GM08714 (cell line): ENCODE results near the gene IL17RD.

Experiments
- H3K4me3 ChIP-seq: fragments of 200-500 bp; sonication (Bioruptor generic); 2 replicates; pipeline ENCODE4 v1.5.1; 2014; ENCODE audit warnings: mild to moderate bottlenecking, low read length, inconsistent platforms
- ZNF274 ChIP-seq: IDR thresholded peaks from 2 replicates; pipeline ENCODE4 v1.6.1; 2012; ENCODE audit warnings: mild to moderate bottlenecking, low read depth, low read length

The IL17RD gene

GRCh38 chr3:57165641-57166040 is 488 bp upstream of the IL17RD start:
- TF ChIP-seq ZNF274 = no peak
- H3K4me3 ChIP-seq = no peak overlapping the region

DNA sequence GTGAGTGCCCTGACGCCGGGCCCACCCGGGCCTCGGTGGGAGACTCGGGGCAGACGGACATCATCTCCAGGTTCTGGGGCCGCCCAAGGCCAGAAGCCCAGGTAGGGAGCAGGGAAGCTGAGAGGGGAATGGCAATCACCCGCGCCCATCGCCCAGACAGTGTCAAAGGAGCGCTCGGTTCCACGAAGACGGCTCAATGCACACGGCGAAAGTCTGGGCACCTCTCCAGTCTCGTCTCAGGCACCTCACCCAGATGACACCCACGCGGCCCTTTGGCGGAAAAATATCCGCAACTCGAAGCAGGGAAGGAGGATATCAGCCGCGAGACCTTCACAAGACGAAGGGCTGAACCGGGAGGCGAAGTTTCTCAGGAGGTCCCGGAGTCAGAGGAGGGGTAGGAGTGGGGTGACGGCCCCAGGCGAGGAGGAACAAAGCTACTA is 916 bp downstream of the IL17RD start:
- no peak for TF ChIP-seq ZNF274
- H3K4me3 ChIP-seq = peak overlapping the region; percentile 57; the same call in 1 of the 2 replicates

GRCh38 chr3:57163751-57164150 is 1.4 kb downstream of the IL17RD start:
- TF ChIP-seq ZNF274 = no peak
- H3K4me3 ChIP-seq = no peak overlapping the region

DNA sequence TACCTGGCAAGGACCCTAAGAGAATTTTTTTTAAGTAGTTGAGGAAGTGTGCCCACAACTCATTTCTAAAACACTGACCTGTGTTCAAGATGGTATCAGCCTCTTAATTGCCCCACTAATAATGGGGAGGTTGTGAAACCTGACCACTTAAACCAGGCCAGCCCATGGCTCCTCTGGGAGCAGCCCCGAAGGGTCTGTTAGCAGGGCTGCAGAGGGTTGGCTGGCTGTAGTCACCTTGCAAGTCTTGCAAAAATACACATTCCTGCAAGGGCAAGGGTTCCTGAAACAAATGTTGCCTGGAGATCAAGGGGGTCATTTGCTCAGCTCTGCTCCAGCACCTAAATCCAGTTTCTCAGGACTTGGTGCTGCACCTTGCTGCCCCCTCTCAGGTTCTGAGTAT is 3.2 kb downstream of the IL17RD start:
- TF ChIP-seq ZNF274 = no peak
- no peak overlapping the region for H3K4me3 ChIP-seq

- TF ChIP-seq ZNF274 = no peak
- no peak overlapping the region for H3K4me3 ChIP-seq
Observed at GRCh38 chr3:57160765-57161538, 4.2 kb downstream of the IL17RD start.

DNA sequence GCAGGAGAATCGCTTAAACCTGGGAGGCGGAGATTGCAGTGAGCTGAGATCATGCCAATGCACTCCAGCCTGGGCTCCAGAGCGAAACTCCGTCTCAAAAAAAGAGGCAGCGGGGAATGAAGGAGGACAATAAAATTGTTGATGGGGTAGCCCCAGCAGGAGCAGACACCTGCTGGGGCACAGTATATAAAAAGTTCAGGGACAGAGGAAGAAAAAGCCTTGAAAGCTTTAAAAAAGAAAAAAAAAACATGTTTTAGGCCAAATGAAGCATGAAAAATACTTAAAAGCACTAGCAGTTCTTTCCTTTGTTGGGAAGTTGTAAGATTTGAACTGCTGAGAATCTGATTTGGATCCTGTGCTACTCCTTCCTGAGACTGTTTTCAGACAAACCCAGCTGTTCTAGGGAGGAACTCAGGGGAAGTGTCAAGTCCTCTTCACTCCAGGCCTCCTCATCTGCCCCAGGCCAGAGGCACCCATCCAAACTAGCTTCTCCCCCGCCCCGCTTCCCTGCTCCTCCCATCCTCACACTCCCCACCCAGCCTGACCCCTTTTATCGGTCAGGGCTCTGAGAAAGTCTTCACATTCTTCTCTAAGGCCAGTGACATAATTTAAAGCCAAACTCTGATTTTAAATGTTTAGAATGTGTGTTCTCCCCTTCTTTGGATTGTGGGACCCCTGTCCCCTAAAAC is 4.9 kb downstream of the IL17RD start:
- no peak overlapping the region for H3K4me3 ChIP-seq
- no peak for TF ChIP-seq ZNF274

DNA sequence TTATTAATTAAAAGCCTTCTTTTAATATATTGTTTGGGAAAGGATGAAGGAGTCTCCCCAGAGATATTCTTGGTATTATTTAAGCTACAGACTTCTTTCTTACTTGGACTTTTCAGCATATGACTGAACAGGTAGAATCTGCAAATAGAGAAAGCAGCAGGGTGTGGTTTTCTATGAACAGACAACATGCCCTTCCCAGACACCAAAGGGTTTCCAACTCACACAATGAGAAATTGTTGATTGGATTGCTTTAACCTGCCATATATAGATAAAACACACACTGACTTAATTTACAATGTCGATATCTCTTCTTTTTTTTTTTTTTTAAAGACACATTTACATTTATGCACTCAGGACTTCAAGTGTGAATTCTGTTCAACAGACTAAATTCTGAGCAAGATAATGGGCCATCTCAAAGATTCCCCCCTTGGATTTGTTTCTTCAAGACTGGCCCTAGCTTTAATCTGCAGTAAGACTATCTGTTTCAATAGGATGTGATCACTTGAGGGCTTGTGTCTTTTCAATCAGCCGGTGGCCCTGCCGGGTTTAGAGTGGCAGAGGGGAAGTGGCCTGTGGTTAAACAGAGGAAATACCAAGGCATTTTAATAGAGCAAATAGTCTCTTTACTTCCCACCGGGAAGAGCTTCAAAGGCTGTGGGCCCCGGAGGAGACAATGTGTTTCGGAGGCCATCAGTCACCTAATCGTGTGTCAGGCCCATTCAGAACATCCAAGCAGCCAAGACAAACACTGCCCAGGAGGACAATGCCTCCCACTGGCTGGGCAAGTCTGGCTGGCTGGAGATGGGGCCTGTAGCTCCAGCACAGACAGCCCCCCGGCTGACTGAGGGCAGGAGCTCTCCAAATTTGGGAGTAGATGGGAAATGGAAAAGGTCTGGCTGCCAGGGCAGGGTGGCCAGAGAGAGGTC is 6.1 kb downstream of the IL17RD start:
- no peak for TF ChIP-seq ZNF274
- no peak overlapping the region for H3K4me3 ChIP-seq

- no peak overlapping the region for H3K4me3 ChIP-seq
- TF ChIP-seq ZNF274 = no peak
Observed at GRCh38 chr3:57158325-57158724, 6.8 kb downstream of the IL17RD start.

DNA sequence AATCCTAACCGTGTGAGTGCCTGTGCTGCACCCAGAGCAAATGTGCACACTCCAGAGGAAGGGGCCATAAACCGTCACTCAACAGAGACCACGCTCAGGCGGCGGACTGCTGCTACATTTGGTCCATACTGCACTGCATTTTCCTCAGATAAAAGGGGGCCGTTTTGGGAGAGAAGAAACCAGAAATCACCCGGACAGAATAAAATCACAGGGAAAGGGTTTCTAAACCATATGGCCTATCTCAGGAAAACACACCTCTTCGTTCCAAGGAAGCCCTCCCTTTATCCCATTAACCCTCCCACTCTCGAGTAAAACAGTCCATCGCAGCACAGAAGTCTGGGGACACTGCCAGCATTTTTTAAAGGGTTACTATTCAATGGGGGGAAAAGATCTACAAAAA is 7.6 kb downstream of the IL17RD start:
- no peak overlapping the region for H3K4me3 ChIP-seq
- TF ChIP-seq ZNF274 = no peak

DNA sequence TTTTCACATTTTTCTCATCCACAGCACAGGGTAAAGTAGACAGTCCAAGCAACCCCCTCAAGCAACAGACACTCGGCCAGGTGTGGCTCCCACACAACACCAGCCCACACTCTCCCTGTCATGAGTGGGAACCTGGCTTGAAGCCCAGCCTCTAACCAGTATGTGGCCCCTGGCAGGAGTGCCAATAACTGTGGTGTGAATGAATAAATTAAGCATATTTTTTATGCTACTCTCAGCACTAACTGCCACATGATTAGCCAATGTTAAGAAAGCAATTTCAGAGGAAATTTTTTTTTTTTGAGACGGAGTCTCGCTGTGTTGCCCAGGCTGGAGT is 9.9 kb downstream of the IL17RD start:
- no peak for TF ChIP-seq ZNF274

DNA sequence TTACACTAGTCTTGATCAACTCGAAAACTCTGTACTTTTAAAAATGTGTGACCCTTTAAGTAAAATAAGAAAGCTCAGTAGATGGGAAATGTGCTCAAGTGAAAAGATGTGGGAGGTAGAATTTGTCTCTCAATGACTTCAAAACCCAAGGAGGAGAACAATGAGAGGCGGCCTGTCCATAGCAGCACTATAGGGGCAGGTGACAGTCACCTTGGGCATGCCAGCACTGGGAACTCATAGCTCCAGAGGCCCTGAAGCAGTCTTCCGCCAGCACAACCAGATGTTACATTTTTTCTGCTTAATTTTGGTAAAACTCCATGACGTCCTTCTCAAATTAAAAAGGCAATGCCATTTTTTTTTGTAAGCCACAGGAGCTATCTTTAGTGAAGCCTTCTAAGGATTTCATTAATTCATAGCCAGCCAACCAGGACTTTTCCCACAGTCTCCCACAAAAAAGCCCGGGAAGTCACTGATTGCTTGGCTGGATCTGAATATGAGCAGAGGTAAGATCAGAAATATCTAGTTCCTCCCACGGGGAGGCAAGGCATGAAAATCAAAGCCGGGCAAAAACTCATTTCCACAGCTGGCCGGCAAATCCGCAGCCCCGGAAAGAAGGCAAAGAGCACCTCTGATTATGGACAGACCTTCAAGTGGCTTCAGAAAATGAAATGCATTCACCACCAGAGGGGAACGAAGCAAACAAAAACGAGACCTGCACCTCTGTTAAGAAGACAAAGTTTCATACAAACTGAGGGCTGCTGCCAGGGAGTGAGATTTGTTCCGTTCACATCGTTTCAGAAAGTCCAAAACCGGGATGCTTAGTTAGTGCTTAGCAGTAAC is 10.5 kb downstream of the IL17RD start:
- no peak overlapping the region for H3K4me3 ChIP-seq
- TF ChIP-seq ZNF274 = no peak

More for the DNA sequence above, 9.9 kb downstream of the IL17RD start:
- H3K4me3 ChIP-seq = no peak overlapping the region

GRCh38 chr3:57152151-57153143 is 12.7 kb downstream of the IL17RD start:
- no peak overlapping the region for H3K4me3 ChIP-seq
- TF ChIP-seq ZNF274 = no peak
